Adrenal gland (tissue), 12 donors: ENCODE results near the gene LY9. TPM values are rescaled to one million over a fixed set of nuclear protein-coding genes. Genes with fewer than 3 reads are reported as not detected.

Source experiments
- DNase-seq, 7 donors: peaks; one replicate each; pipeline ENCODE4 v3.0.0-alpha.2; 2019 to 2020
- H3K27ac ChIP-seq, 5 donors: fragments of 200-600 bp; sonication (generic) in 4 of 5; 1 replicate in 3 of 5; 2 replicates in 2 of 5; pipeline versions ENCODE4 v1.5.1 to v1.8.0; 2016 to 2020; ENCODE audit warnings: mild to moderate bottlenecking in 1 of 5
- H3K27me3 ChIP-seq: fragments of 200-600 bp; 2 replicates; pipeline ENCODE4 v1.8.0; 2021
- H3K36me3 ChIP-seq, 2 donors: fragments of 200-600 bp; replicated peaks in 1 of 2; 1 replicate in 1 of 2; 2 replicates in 1 of 2; pipeline versions ENCODE4 v1.5.1 to v1.8.0; 2018 to 2022
- H3K4me1 ChIP-seq, 2 donors: fragments of 200-600 bp; replicated peaks in 1 of 2; 1 replicate in 1 of 2; 2 replicates in 1 of 2; pipeline versions ENCODE4 v1.5.1 to v1.8.0; 2018 to 2021
- H3K4me3 ChIP-seq, 4 donors: fragments of 200-600 bp; sonication (generic) in 3 of 4; one replicate each; pipeline ENCODE4 v1.5.1; 2016 to 2018
- H3K9me3 ChIP-seq, 3 donors: fragments of 200-600 bp; sonication (generic) in 1 of 3; replicated peaks in 1 of 3; 1 replicate in 2 of 3; 2 replicates in 1 of 3; pipeline versions ENCODE4 v1.5.1 to v1.8.0; 2016 to 2021
- POLR2A ChIP-seq, 2 donors: fragments of 450-650 bp; IDR thresholded peaks; one replicate each; pipeline ENCODE4 v1.6.1; 2017; ENCODE audit warnings: antibody characterized with exemption in 2 of 2, mild to moderate bottlenecking in 2 of 2, moderate library complexity in 1 of 2
- WGBS, 4 donors: extraction: QIAGEN DNeasy Blood & Tissue Kit in 2 of 4; methylation state at CpG; one replicate each; pipeline versions ENCODE4 v1.1.5 to v1.1.7; 2013 to 2017; 5-methylcytosine and 5-hydroxymethylcytosine counted together
- intact Hi-C, 2 donors: fragments of 100-400 bp; cut with DNase I; formaldehyde crosslinking; loops; one replicate each; pipeline versions ENCODE4 v1.14.1 to v1.15.0; 2022 to 2023
- polyA plus RNA-seq, 3 donors: library from polyadenylated mRNA; stranded (reverse); fragments of 200-250 nt in 2 of 3; fragments of 350-450 nt in 1 of 3; fragmentation: Illumina TruSeq in 1 of 3; extraction: RNeasy Lipid Tissue Mini Kit (QIAGEN cat#74804) in 1 of 3; gene quantifications; one replicate each; pipeline ENCODE4 v1.2.3, GENCODE V29; 2013 to 2014
- total RNA-seq, 9 donors: library from RNA; depleted of rRNA in 4 of 9; stranded (reverse); fragments of >200 nt in 4 of 9; fragments of 120-200 nt in 1 of 9; fragmentation: NEBNext Ultra II Directional in 1 of 9; extraction: Animal tissue kit (Norgen Biotek cat#: 25700) in 1 of 9; gene quantifications; one replicate each; pipeline versions ENCODE4 v1.1.0 to v1.2.4, GENCODE V29; 2013 to 2023
- TF ChIP-seq, protein P1 (sequence below), 6 experiments: fragments of 450-650 bp in 4 of 6; fragments of 200-600 bp in 2 of 6; sonication (generic) in 1 of 6; IDR thresholded peaks; 1 replicate in 5 of 6; 2 replicates in 1 of 6; pipeline versions ENCODE4 v1.5.1 to v1.8.0; 2016 to 2021; ENCODE audit warnings: antibody characterized with exemption in 6 of 6, mild to moderate bottlenecking in 2 of 6, moderate library complexity in 1 of 6
- donor health status: healthy with polysubstance abuse.
- donor health status: Bipolar disorder and iron deficiency.
- donor health status: DM: yes; HTN: yes; CAD: no.
- donor health status: DM: no; HTN: no; CAD: no.
- donor health status: DM: no; HTN: no; CAD: no.
- donor health status: DM: yes; HTN: yes; CAD: no.

Gene LY9
- total and polyA plus RNA-seq, 12 donors, result 0.14 to 1.3 (median 0.34) TPM; not detected in 2

DNA sequence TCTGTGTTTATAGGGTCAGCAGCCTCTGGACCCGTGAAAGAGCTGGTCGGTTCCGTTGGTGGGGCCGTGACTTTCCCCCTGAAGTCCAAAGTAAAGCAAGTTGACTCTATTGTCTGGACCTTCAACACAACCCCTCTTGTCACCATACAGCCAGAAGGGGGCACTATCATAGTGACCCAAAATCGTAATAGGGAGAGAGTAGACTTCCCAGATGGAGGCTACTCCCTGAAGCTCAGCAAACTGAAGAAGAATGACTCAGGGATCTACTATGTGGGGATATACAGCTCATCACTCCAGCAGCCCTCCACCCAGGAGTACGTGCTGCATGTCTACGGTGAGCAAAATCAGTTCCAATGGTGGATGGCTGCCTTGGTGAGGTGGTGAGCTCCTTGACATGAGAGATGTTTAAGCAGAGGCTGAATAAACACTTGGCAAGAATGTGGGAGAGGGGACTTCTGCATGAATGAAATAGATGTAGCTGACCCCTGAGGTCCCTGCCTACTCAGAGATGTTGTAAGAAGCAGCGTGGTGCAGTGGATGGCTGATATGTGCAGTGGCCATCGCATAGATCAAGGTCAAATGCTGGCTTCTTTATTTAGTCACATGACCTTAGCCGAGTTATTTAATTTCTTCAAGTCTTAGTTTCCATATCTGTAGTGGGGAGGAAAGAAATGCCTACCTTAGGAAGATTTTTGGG, 47.6 kb upstream of the LY9 start:
- H3K4me1 ChIP-seq, result peaks cover 4 to 14% of the 10 kb centered on the region in 2 donors
- H3K27ac ChIP-seq, result no peak overlapping the region
- intact Hi-C loops, result no loop called here
- H3K36me3 ChIP-seq, result no peaks in the 10 kb centered on the region
- H3K27me3 ChIP-seq, result no peaks in the 10 kb centered on the region
- no peaks in the 10 kb centered on the region for H3K9me3 ChIP-seq
- no peak for DNase-seq
- WGBS, 4 donors, result 69 to 75% (median 72%) methylated on average over 10 of the region's 10 CpGs
- TF ChIP-seq POLR2A (IDR thresholded peaks at IDR 0.05), result no peak
- TF ChIP-seq, protein P1, sequence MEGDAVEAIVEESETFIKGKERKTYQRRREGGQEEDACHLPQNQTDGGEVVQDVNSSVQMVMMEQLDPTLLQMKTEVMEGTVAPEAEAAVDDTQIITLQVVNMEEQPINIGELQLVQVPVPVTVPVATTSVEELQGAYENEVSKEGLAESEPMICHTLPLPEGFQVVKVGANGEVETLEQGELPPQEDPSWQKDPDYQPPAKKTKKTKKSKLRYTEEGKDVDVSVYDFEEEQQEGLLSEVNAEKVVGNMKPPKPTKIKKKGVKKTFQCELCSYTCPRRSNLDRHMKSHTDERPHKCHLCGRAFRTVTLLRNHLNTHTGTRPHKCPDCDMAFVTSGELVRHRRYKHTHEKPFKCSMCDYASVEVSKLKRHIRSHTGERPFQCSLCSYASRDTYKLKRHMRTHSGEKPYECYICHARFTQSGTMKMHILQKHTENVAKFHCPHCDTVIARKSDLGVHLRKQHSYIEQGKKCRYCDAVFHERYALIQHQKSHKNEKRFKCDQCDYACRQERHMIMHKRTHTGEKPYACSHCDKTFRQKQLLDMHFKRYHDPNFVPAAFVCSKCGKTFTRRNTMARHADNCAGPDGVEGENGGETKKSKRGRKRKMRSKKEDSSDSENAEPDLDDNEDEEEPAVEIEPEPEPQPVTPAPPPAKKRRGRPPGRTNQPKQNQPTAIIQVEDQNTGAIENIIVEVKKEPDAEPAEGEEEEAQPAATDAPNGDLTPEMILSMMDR (IDR thresholded peaks at IDR 0.05), result no peak
- H3K4me3 ChIP-seq, result no peak overlapping the region

DNA sequence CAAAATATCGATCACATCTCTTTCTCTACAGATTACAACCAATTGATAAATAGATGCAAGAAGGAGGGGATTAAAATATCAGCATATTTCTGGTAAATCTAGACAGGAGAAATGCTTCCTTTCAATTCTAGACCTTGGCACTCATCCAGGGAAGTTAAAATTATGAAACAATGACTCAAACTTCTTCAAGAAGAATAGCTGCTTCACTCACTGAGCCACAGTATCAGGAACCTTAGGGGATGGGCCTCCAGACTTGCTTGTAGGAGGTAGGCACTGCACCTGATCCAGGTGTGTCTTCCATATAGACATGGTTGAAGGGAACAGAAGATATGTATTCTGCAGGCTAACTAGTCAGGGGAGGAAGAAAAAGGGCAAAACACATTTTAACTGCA, 47.1 kb upstream of the LY9 start:
- TF ChIP-seq, protein P1 (IDR thresholded peaks at IDR 0.05), result no peak
- TF ChIP-seq POLR2A (IDR thresholded peaks at IDR 0.05), result no peak
- H3K27me3 ChIP-seq, result no peaks in the 10 kb centered on the region
- H3K36me3 ChIP-seq, result no peaks in the 10 kb centered on the region
- no peaks in the 10 kb centered on the region for H3K9me3 ChIP-seq
- no peak overlapping the region for H3K27ac ChIP-seq
- 90 to 100% (median 95%) methylated on average over 1 of the region's 1 CpG for WGBS, 4 donors
- DNase-seq, result no peak
- H3K4me3 ChIP-seq, result no peak overlapping the region
- intact Hi-C loops, result no loop called here
- peaks cover 4 to 17% of the 10 kb centered on the region in 2 donors for H3K4me1 ChIP-seq

DNA sequence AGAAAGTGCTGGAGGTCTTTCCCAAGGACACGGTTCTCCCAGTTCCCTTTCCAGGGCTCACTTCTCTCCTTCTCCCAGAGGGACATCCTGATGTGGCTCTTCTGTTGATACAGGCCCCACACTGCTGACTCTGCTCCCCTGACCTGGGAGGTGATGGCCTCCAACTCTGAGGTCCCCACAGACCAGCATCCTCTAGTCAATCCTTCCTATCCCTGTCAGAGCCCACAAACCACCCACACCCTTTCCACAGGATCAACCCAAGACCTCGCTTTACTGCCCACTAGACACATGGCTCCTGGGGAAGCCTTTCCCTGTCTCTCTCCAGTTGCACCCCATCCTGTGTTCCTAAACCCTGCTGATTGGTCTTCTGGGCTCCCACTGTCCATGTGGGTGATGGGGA, 45.4 kb upstream of the LY9 start:
- H3K36me3 ChIP-seq, result no peaks in the 10 kb centered on the region
- intact Hi-C loops, result no loop called here
- no peak overlapping the region for H3K4me3 ChIP-seq
- no peak for TF ChIP-seq POLR2A (IDR thresholded peaks at IDR 0.05)
- TF ChIP-seq, protein P1 (IDR thresholded peaks at IDR 0.05), result no peak
- no peak for DNase-seq
- H3K27me3 ChIP-seq, result no peaks in the 10 kb centered on the region
- H3K4me1 ChIP-seq, result peaks cover 4 to 17% of the 10 kb centered on the region in 2 donors
- no peak overlapping the region for H3K27ac ChIP-seq
- 83 to 95% (median 87%) methylated on average over 2 of the region's 2 CpGs for WGBS, 4 donors
- H3K9me3 ChIP-seq, result no peaks in the 10 kb centered on the region

DNA sequence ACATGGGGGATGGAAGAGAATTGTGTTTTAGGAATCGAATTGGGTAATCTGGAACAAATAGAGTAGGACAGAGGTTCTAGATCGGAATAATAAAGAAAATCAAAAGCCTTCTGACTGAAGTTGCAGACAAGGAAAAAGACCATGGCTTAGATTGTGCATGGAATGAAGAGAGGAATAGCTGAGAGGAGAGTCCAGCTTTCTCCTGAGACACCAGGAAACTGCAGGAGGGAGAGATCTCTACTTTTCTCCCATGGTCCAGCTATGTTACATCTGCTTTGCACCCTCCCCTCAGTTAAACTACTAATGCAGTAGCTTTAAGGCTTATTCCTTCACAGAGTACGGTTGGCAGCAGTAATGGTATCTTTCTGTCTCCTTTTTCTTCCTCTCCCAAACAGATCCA, 43.6 kb upstream of the LY9 start:
- no peak for DNase-seq
- Histone ChIP-seq H3K4me1 (peaks cover 4 to 17% of the 10 kb centered on the region in 2 donors), H3K4me3 (peak overlapping the region in 1 of 4 donors; percentile 21), H3K27ac (peak overlapping the region in 4 of 5 donors; percentile 13 to 51 (median 46)), H3K27me3 (no peaks in the 10 kb centered on the region), H3K36me3 (no peaks in the 10 kb centered on the region), H3K9me3 (no peaks in the 10 kb centered on the region)
- TF ChIP-seq, protein P1 (IDR thresholded peaks at IDR 0.05), result no peak
- TF ChIP-seq POLR2A (IDR thresholded peaks at IDR 0.05), result no peak
- intact Hi-C loops, result no loop called here
- WGBS, 4 donors, result 62 to 74% (median 65%) methylated on average over 3 of the region's 3 CpGs
